AG09319 (cell line): ENCODE results near the gene CHMP4A.

ENCODE experiments used
- DNase-seq: peaks from one replicate; pipeline ENCODE4 v3.0.0-alpha.2; 2010; ENCODE audit warnings: low read depth; ENCODE audit errors: extremely low read depth
- TF ChIP-seq, protein P1 (sequence below): IDR thresholded peaks from 2 replicates; pipeline ENCODE4 v1.5.1; 2011; ENCODE audit warnings: low read depth, mild to moderate bottlenecking, inconsistent platforms, low read length, moderate library complexity

Gene CHMP4A

DNA sequence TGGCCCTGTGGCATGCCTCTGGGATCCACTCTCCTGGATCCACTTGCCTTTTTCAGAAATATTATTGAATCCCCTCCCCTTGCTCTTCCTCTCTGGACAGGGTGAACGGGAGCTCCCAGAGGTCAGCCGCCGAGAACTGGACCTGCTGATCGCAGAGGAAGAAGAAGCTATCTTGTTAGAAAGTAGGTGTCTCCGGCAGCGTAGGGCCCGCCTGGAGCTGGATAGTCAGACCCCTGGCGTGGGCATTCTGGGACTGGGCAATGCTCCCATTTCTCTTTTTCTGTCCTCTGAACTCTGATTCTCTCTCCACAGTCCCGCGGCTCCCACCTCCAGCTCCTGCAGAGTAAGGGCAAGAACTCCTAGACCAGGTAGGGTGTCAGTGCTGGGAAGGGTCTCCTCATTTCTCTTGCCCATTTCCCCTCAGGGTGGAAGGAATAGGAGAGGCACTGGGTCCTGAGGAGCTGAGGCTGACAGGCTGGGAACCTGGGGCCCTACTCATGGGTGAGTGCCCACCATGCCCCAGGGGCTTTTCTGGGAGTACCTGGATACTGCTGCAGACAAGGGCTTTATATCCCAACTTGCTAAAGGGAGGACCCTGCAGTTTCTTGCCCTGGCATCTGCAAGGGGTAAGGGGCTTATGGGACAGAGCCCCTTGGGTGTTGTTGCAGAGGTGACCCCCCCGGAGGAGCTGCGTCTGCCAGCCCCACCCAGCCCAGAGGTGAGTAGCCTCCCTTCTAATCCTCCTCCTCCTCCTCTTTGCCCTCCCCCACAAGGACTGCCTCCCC is 36.1 kb downstream of the CHMP4A start:
- no peak for DNase-seq
- TF ChIP-seq, protein P1, sequence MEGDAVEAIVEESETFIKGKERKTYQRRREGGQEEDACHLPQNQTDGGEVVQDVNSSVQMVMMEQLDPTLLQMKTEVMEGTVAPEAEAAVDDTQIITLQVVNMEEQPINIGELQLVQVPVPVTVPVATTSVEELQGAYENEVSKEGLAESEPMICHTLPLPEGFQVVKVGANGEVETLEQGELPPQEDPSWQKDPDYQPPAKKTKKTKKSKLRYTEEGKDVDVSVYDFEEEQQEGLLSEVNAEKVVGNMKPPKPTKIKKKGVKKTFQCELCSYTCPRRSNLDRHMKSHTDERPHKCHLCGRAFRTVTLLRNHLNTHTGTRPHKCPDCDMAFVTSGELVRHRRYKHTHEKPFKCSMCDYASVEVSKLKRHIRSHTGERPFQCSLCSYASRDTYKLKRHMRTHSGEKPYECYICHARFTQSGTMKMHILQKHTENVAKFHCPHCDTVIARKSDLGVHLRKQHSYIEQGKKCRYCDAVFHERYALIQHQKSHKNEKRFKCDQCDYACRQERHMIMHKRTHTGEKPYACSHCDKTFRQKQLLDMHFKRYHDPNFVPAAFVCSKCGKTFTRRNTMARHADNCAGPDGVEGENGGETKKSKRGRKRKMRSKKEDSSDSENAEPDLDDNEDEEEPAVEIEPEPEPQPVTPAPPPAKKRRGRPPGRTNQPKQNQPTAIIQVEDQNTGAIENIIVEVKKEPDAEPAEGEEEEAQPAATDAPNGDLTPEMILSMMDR, result no peak

DNA sequence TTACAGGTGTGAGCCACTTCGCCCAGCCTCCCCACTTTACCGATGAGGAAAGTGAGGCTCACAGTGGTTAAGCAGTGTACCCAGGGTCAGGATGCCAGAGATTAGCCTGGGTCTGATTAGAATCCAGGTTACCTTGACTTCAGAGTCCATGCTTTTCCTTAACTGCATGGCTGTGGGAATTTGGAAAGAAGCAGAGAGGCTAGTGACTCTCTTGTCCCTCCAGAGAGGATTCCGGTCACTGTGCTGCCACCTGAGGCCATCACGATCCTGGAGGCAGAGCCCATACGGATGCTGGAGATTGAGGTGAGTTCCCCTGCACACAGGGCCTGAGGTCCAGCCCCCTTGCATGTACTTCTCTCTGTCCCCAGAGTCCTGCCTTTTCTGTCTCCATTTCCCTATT is 36.7 kb downstream of the CHMP4A start:
- TF ChIP-seq, protein P1, result no peak
- no peak for DNase-seq

DNA sequence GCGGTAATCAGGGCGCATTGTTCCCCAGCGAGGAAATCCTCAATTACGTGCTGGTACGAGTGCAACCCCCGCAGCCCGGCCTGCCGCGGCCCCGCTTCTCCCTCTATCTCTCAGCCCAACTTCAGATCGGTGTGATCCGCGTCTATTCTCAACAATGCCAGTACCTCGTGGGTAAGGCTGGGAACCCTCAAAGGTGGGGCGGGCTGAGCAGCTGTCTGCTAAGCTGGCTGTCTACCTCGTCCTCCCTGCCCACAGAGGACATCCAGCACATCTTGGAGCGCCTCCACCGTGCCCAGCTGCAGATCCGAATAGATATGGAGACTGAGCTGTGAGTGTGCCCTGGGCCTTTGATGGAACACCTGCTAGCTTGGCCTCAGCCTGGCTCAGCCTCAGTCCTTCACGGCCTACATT is 40.4 kb downstream of the CHMP4A start:
- no peak for DNase-seq
- TF ChIP-seq, protein P1, result no peak

DNA sequence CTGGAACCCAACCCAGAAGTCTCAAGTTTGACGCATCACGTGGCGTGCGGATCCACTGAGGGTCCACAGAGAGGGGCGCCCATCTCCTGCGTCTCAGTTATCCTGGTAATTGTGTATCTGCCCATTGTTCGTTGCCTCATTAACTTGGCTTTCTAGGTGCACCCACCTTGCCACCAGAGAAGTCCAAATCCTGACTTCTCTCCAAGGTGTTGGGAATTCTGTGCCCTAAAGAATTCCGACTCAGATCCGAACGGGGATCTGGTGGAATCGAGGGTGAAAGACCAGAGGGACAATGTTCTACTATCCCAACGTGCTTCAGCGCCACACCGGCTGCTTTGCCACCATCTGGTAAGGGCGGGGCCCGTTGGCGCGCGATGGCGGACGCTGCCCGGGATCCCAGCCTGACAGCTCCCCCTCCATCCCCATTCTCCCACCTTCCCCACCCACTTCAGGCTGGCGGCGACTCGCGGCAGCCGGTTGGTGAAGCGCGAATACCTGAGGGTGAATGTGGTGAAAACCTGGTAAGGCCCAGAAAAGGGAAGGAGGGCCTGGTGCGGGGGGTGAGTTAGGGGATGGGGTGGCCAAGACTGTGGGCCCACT is 40.9 kb downstream of the CHMP4A start:
- DNase-seq, result no peak
- TF ChIP-seq, protein P1, result no peak

GRCh38 chr14:24171422-24172260 is 41.6 kb downstream of the CHMP4A start, which contains the start of gene REC8:
TSS of gene REC8 (plus strand) at chr14:24172080. CDS start at chr14:24172553, 473 bp downstream.
- TF ChIP-seq, protein P1, result no peak
- no peak for DNase-seq

DNA sequence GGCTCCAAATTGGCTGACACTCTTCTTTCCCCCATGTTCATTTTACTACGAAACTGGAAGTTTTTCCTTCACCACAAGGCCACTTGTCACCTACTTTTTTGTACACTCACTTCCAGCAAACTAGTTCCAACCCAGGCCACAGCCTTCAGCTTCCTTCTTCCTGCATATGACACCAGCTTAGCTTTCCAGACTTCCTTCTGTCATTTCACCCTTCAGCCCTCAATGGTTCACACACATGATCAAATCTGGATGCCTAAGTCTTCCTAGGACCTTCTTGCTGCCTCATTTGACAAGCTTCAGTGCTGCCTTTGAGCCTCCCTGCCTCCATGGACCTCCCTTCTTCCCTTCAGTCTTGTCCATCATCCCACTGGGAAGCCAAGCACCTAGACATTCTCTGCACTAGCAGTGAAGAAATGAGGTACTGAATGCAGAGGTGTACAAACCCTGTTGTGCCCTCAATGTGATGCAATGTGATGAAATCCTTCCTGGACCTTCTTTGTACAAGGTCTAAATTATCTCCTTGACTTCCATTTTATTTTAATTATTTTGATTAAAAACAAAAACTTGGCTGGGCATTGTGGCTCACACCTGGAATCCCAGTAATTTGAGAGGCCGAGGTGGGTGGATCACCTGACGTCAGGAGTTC is 45.7 kb downstream of the CHMP4A start:
- no peak for DNase-seq
- TF ChIP-seq, protein P1, result no peak
